ENCODE data around the gene CNTNAP2. TPM values are rescaled to one million over a fixed set of nuclear protein-coding genes. Genes with fewer than 3 reads are reported as not detected.

The CNTNAP2 gene
- total RNA-seq (2021; ENCODE audit: unreplicated experiment): 0.03 TPM
- not detected for polyA plus RNA-seq (2012; ENCODE audit: insufficient read length)
- Bru-seq, nascent RNA: percentile 3 among the genes with signal in this experiment
- percentile 2 among the genes with signal in this experiment for BruChase-seq, experiment 1, labeled RNA remaining after a 2-hour chase
- BruChase-seq, experiment 2, labeled RNA remaining after a 6-hour chase: percentile 2 among the genes with signal in this experiment
- long read RNA-seq: 0 reads

GRCh38 chr7:146116521-146117222 is at the start of gene CNTNAP2:
TSS of gene CNTNAP2 (plus strand) at chr7:146116801. CDS start at chr7:146116877, 76 bp downstream.
- no peak for ATAC-seq

GRCh38 chr7:146067880-146068279 is 48.7 kb upstream of the CNTNAP2 start:
- in situ Hi-C loops (cut with HindIII; ENCODE audit: low pct_unique_long_range_greater_than_20kb, low sequenced_read_pairs) (no loop called here), intact Hi-C loops (cut with micrococcal nuclease; ENCODE audit: unreplicated experiment) (no loop called here)
- DNase-seq (ENCODE audit: low read depth, low spot score) (no peak), ATAC-seq (no peak)
- ChIA-PET POLR2A (no interaction called here), CTCF (no interaction called here)
- H3K4me3 ChIP-seq (ENCODE audit: low read depth in 2 of 2, low read length in 2 of 2): no peak overlapping the region
- H3K9me3 ChIP-seq (ENCODE audit: control insufficient read depth, insufficient read depth, low read depth, low read length): no peaks in the 10 kb centered on the region
- H3K36me3 ChIP-seq (ENCODE audit: control insufficient read depth, insufficient read depth, low read length): no peaks in the 10 kb centered on the region
- no peaks in the 10 kb centered on the region for H3K27me3 ChIP-seq (ENCODE audit: control insufficient read depth, insufficient read depth, low read length)
- H3K4me1 ChIP-seq (ENCODE audit: control insufficient read depth, insufficient read depth, low read length): no peaks in the 10 kb centered on the region
- no TSS peak for BruUV-seq (replicated peaks)
- no peak overlapping the region for H3K27ac ChIP-seq (ENCODE audit: low read length)
- TF ChIP-seq TCF7L2 (IDR thresholded peaks at IDR 0.05; ENCODE audit: low read depth, low read length): no peak
- no peak for TF ChIP-seq REST (IDR thresholded peaks at IDR 0.05; ENCODE audit: insufficient read depth in 1 of 2, low read depth in 2 of 2, low read length in 1 of 2)
- no peak for TF ChIP-seq POLR2AphosphoS5 (IDR thresholded peaks at IDR 0.05; ENCODE audit: low read depth, low read length)
- no peak for TF ChIP-seq SIN3A (IDR thresholded peaks at IDR 0.05; ENCODE audit: borderline replicate concordance, insufficient read depth, low read depth, low read length)

More at GRCh38 chr7:146116521-146117222, at the start of gene CNTNAP2:
- in situ Hi-C loops (cut with HindIII; ENCODE audit: low pct_unique_long_range_greater_than_20kb, low sequenced_read_pairs) (no loop called here), intact Hi-C loops (cut with micrococcal nuclease; ENCODE audit: unreplicated experiment) (no loop called here)
- H3K27me3 ChIP-seq (ENCODE audit: control insufficient read depth, insufficient read depth, low read length): no peaks in the 10 kb centered on the region
- DNase-seq (ENCODE audit: low read depth, low spot score): no peak
- TF ChIP-seq SIN3A (IDR thresholded peaks at IDR 0.05; ENCODE audit: borderline replicate concordance, insufficient read depth, low read depth, low read length): no peak
- no peak for TF ChIP-seq CTCF (IDR thresholded peaks at IDR 0.05)
- no peak for TF ChIP-seq REST (IDR thresholded peaks at IDR 0.05; ENCODE audit: insufficient read depth in 1 of 2, low read depth in 2 of 2, low read length in 1 of 2)
- no peak for TF ChIP-seq POLR2AphosphoS5 (IDR thresholded peaks at IDR 0.05; ENCODE audit: low read depth, low read length)
- TF ChIP-seq TCF7L2 (IDR thresholded peaks at IDR 0.05; ENCODE audit: low read depth, low read length): no peak
- CTCF ChIA-PET: no interaction called here
- H3K9me3 ChIP-seq (ENCODE audit: control insufficient read depth, insufficient read depth, low read depth, low read length): no peaks in the 10 kb centered on the region
- no peaks in the 10 kb centered on the region; the same call in 1 of the 2 replicates for H3K36me3 ChIP-seq (ENCODE audit: control insufficient read depth, insufficient read depth, low read length)
- H3K27ac ChIP-seq (ENCODE audit: low read length): no peak within 1 kb of the TSS
- H3K4me3 ChIP-seq (ENCODE audit: low read depth in 2 of 2, low read length in 2 of 2): peak within 1 kb of the TSS in 1 of 2 experiments; percentile 25; a peak in 1 of 4 replicates
- H3K4me1 ChIP-seq (ENCODE audit: control insufficient read depth, insufficient read depth, low read length): no peaks in the 10 kb centered on the region
- BruUV-seq (replicated peaks): no TSS peak
- POLR2A ChIA-PET: no interaction called here
